Peyer's patch (tissue), 4 donors: ENCODE measurements around the gene SLAIN2. TPM values are rescaled to one million over a fixed set of nuclear protein-coding genes. Genes with fewer than 3 reads are reported as not detected.

Experiments used
- DNase-seq, 3 donors: peaks; one replicate each; pipeline ENCODE4 v3.0.0-alpha.2; 2017 to 2019
- H3K27ac ChIP-seq, 4 donors: fragments of 200-600 bp; sonication (generic); one replicate each; pipeline ENCODE4 v1.5.1; 2016 to 2019
- H3K27me3 ChIP-seq, 2 donors: fragments of 200-600 bp; sonication (generic); one replicate each; pipeline ENCODE4 v1.5.1; 2019
- H3K36me3 ChIP-seq, 3 donors: fragments of 200-600 bp; sonication (generic); one replicate each; pipeline ENCODE4 v1.5.1; 2016 to 2019
- H3K4me1 ChIP-seq, 4 donors: fragments of 200-600 bp; sonication (generic); one replicate each; pipeline ENCODE4 v1.5.1; 2016 to 2019
- H3K4me3 ChIP-seq, 4 donors: fragments of 200-600 bp; sonication (generic); 1 replicate in 3 of 4; 2 replicates in 1 of 4; pipeline ENCODE4 v1.5.1; 2016 to 2019; ENCODE audit warnings: mild to moderate bottlenecking in 1 of 4
- H3K9me3 ChIP-seq, 4 donors: fragments of 200-600 bp; sonication (generic); one replicate each; pipeline ENCODE4 v1.5.1; 2016 to 2019; ENCODE audit warnings: mild to moderate bottlenecking in 1 of 4
- POLR2A ChIP-seq, 2 donors: fragments of 450-650 bp; IDR thresholded peaks; one replicate each; pipeline ENCODE4 v1.5.1; 2017; ENCODE audit warnings: antibody characterized with exemption in 2 of 2, mild to moderate bottlenecking in 2 of 2, moderate library complexity in 2 of 2
- total RNA-seq, 4 donors: library from RNA; depleted of rRNA; stranded (reverse); fragments of >200 nt; gene quantifications; one replicate each; pipeline ENCODE4 v1.1.0, GENCODE V29; 2016
- TF ChIP-seq, protein P1 (sequence below), 6 experiments: fragments of 450-650 bp in 4 of 6; fragments of 200-600 bp in 2 of 6; sonication (generic) in 1 of 6; IDR thresholded peaks; one replicate each; pipeline ENCODE4 v1.5.1; 2017 to 2019; ENCODE audit warnings: antibody characterized with exemption in 6 of 6, mild to moderate bottlenecking in 3 of 6, moderate library complexity in 1 of 6

The SLAIN2 gene
- total RNA-seq, 4 donors from 2014 or later = 19.1 to 40.9 (median 22.4) TPM

DNA sequence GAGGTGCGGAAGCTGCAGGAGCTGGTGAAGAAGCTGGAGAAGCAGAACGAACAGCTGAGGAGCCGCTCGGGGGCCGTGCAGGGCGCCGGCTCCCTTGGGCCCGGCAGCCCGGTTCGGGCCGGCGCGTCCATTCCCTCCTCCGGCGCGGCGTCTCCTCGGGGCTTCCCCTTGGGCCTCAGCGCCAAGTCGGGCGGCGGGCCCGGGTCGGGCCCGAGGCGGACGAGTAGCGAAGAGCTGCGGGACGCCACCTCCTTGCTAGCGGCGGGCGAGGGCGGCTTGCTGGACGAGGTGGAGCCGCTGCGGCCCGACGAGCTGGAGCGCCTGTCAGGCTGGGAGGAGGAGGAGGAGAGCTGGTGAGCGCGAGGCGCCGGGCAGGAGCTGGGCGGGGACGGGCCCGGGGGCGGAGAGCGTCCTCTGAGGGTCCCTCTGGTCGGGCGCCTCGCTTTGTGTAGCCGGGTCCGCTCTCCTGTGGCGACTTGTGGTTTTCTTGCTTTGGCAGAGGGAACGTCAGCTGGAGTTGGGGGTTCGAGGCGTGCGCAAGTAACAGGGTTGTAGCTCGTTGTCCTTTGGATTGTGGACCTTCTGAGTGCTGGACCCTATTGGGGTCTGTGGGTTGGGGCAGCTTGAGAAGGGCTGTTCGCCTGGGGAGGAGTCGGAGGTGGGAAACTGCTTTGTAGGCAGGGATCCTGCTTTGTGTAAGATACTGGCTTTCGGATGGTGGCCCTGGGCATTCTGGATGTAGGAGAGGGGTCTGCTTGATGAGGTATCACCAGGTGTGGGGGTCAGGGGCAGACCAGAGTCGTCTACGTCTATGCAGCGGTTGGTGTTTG is 662 bp downstream of the SLAIN2 start:
- Histone ChIP-seq H3K27me3 (no peaks in the 10 kb centered on the region), H3K4me3 (peak overlapping the region; percentile 75 to 96 (median 86)), H3K36me3 (no peaks in the 10 kb centered on the region), H3K27ac (peak overlapping the region; percentile 91 to 98 (median 96)), H3K4me1 (peaks cover 0 to 23% (median 2%) of the 10 kb centered on the region in 4 donors), H3K9me3 (no peaks in the 10 kb centered on the region)
- TF ChIP-seq, protein P1, sequence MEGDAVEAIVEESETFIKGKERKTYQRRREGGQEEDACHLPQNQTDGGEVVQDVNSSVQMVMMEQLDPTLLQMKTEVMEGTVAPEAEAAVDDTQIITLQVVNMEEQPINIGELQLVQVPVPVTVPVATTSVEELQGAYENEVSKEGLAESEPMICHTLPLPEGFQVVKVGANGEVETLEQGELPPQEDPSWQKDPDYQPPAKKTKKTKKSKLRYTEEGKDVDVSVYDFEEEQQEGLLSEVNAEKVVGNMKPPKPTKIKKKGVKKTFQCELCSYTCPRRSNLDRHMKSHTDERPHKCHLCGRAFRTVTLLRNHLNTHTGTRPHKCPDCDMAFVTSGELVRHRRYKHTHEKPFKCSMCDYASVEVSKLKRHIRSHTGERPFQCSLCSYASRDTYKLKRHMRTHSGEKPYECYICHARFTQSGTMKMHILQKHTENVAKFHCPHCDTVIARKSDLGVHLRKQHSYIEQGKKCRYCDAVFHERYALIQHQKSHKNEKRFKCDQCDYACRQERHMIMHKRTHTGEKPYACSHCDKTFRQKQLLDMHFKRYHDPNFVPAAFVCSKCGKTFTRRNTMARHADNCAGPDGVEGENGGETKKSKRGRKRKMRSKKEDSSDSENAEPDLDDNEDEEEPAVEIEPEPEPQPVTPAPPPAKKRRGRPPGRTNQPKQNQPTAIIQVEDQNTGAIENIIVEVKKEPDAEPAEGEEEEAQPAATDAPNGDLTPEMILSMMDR (IDR thresholded peaks at IDR 0.05) = no peak
- TF ChIP-seq POLR2A (IDR thresholded peaks at IDR 0.05) = no peak
- peak; percentile 35 to 77 (median 67) for DNase-seq

GRCh38 chr4:48342606-48342880 is 1.2 kb downstream of the SLAIN2 start:
- no peaks in the 10 kb centered on the region for H3K36me3 ChIP-seq
- H3K9me3 ChIP-seq = no peaks in the 10 kb centered on the region
- no peaks in the 10 kb centered on the region for H3K27me3 ChIP-seq
- DNase-seq = no peak
- peaks cover 0 to 23% (median 2%) of the 10 kb centered on the region in 4 donors for H3K4me1 ChIP-seq
- H3K4me3 ChIP-seq = peak overlapping the region; percentile 75 to 96 (median 86)
- TF ChIP-seq, protein P1 (IDR thresholded peaks at IDR 0.05) = no peak
- TF ChIP-seq POLR2A (IDR thresholded peaks at IDR 0.05) = no peak
- peak overlapping the region in 3 of 4 donors; percentile 94 to 98 (median 97) for H3K27ac ChIP-seq

- no peak for DNase-seq
- no peak for TF ChIP-seq POLR2A (IDR thresholded peaks at IDR 0.05)
- TF ChIP-seq, protein P1 (IDR thresholded peaks at IDR 0.05) = no peak
Measured at GRCh38 chr4:48343035-48343434, 1.7 kb downstream of the SLAIN2 start.

DNA sequence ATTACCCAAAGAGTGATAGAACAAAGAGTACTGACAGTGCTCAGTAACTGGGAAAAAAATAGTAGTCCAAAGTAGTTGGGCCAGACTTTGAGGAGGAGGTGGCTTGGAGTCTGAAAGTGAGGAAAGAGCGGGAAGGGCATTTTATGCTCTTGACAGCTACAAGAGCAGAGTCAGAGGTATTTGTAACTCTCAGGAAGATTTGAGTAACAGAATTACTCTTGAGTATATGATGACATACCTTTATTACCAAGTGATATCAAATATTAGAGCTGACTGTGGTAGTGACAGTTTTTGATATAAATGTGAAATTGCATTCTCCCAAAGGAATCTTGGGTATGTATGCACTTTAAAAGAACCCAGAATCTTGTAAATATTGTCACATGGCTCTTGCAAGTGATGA is 2.2 kb downstream of the SLAIN2 start:
- peaks cover 0 to 23% (median 2%) of the 10 kb centered on the region in 4 donors for H3K4me1 ChIP-seq
- H3K27ac ChIP-seq = no peak overlapping the region
- TF ChIP-seq POLR2A (IDR thresholded peaks at IDR 0.05) = no peak
- TF ChIP-seq, protein P1 (IDR thresholded peaks at IDR 0.05) = no peak
- H3K4me3 ChIP-seq = peak overlapping the region in 1 of 4 donors; percentile 75
- no peaks in the 10 kb centered on the region for H3K27me3 ChIP-seq
- DNase-seq = no peak
- H3K36me3 ChIP-seq = no peaks in the 10 kb centered on the region
- no peaks in the 10 kb centered on the region for H3K9me3 ChIP-seq

More at GRCh38 chr4:48343035-48343434, 1.7 kb downstream of the SLAIN2 start:
- H3K27ac ChIP-seq = no peak overlapping the region
- H3K4me3 ChIP-seq = peak overlapping the region in 2 of 4 donors; percentile 12 to 75
- H3K9me3 ChIP-seq = no peaks in the 10 kb centered on the region
- no peaks in the 10 kb centered on the region for H3K36me3 ChIP-seq
- peaks cover 0 to 23% (median 2%) of the 10 kb centered on the region in 4 donors for H3K4me1 ChIP-seq
- H3K27me3 ChIP-seq = no peaks in the 10 kb centered on the region

- no peaks in the 10 kb centered on the region for H3K9me3 ChIP-seq
- H3K27me3 ChIP-seq = no peaks in the 10 kb centered on the region
- TF ChIP-seq POLR2A (IDR thresholded peaks at IDR 0.05) = no peak
- TF ChIP-seq, protein P1 (IDR thresholded peaks at IDR 0.05) = no peak
- H3K27ac ChIP-seq = no peak overlapping the region
- no peaks in the 10 kb centered on the region for H3K36me3 ChIP-seq
- no peak for DNase-seq
- H3K4me3 ChIP-seq = no peak overlapping the region
- H3K4me1 ChIP-seq = peaks cover 0 to 23% (median 0%) of the 10 kb centered on the region in 4 donors
Measured at GRCh38 chr4:48345542-48345941, 4.2 kb downstream of the SLAIN2 start.
